K562 (cell line): ENCODE data around the gene PLAC9. TPM values are rescaled to one million over a fixed set of nuclear protein-coding genes. Genes with fewer than 3 reads are reported as not detected.

ENCODE experiments used
- ATAC-seq: fragments of 200-7000 bp; cut with Tn5 transposase; 3 replicates; pipeline ENCODE4 v1.9.1; 2020; ENCODE audit warnings: moderate library complexity
- BruUV-seq: library from RNA; stranded (reverse); fragments of 400-500 nt; replicated peaks from 2 replicates; lab custom pipeline; 2021; lab: Mats Ljungman, UMichigan
- CTCF ChIA-PET: fragments of 300-600 bp; formaldehyde crosslinking; extraction: SDS; loops from one replicate; lab custom pipeline; 2021; ENCODE audit warnings: low intra/inter-chr PET ratio; lab: Yijun Ruan, JAX
- POLR2A ChIA-PET: fragments of 300-600, 350-650 bp; sonication (Branson Sonifier 250); formaldehyde crosslinking; extraction: SDS; loops from one replicate; lab custom pipeline; 2021; ENCODE audit warnings: antibody characterized with exemption, inconsistent platforms; lab: Yijun Ruan, JAX
- DNase-seq, 4 experiments: peaks; one replicate each; pipeline versions ENCODE4 v3.0.0 to v3.0.0-alpha.2; 2011 to 2018; ENCODE audit warnings: low spot score in 3 of 4, mixed read lengths in 3 of 4; ENCODE audit errors: extremely low read depth in 1 of 4
- FAIRE-seq: peaks from 2 replicates; lab custom pipeline; 2011; peaks lifted over from hg19 to GRCh38; lab: Jason Lieb, UNC
- H2AFZ ChIP-seq: 2 replicates; pipeline ENCODE4 v1.6.0; 2011; ENCODE audit warnings: low read depth, low read length, control low read depth, inconsistent platforms
- H3K27ac ChIP-seq: fragments of 200-600 bp; 3 replicates; pipeline ENCODE4 v1.8.0; 2011; ENCODE audit warnings: low read depth, mild to moderate bottlenecking, control low read depth, inconsistent platforms, low read length, moderate library complexity, mixed read lengths; ENCODE audit errors: extremely low read depth
- H3K27me3 ChIP-seq, 2 experiments: fragments of 300-600 bp in 1 of 2; 2 replicates in 1 of 2; 3 replicates in 1 of 2; pipeline versions ENCODE4 v1.6.0 to v1.8.0; 2011; ENCODE audit warnings: inconsistent platforms in 2 of 2, low read length in 2 of 2, mild to moderate bottlenecking in 1 of 2, mixed read lengths in 1 of 2, moderate library complexity in 1 of 2; ENCODE audit not compliant: control insufficient read depth in 2 of 2, insufficient read depth in 2 of 2
- H3K36me3 ChIP-seq: fragments of 300-600 bp; 3 replicates; pipeline ENCODE4 v1.8.0; 2011; ENCODE audit warnings: mild to moderate bottlenecking, low read length, inconsistent platforms; ENCODE audit not compliant: control insufficient read depth, insufficient read depth
- H3K4me1 ChIP-seq, 2 experiments: fragments of 200-600 bp in 1 of 2; replicated peaks in 1 of 2; 2 replicates in 1 of 2; 3 replicates in 1 of 2; pipeline versions ENCODE4 v1.5.1 to v1.8.0; 2011; ENCODE audit warnings: inconsistent platforms in 2 of 2, low read length in 2 of 2, mild to moderate bottlenecking in 1 of 2, mixed read lengths in 1 of 2, moderate library complexity in 1 of 2; ENCODE audit not compliant: control insufficient read depth in 2 of 2, insufficient read depth in 2 of 2
- H3K4me2 ChIP-seq: 2 replicates; pipeline ENCODE4 v1.6.1; 2011; ENCODE audit warnings: low read length, control low read depth, inconsistent platforms, mixed read lengths; ENCODE audit not compliant: insufficient read depth
- H3K4me3 ChIP-seq: fragments of 200-600 bp; sonication (generic), shearing (Covaris generic); 2 replicates; pipeline ENCODE4 v1.5.1; 2016; ENCODE audit warnings: control low read depth, inconsistent platforms
- H3K79me2 ChIP-seq: fragments of 200-600 bp; 3 replicates; pipeline ENCODE4 v1.8.0; 2011; ENCODE audit warnings: low read length, inconsistent platforms; ENCODE audit not compliant: control insufficient read depth, insufficient read depth
- H3K9ac ChIP-seq, 2 experiments: 2 replicates each; pipeline versions ENCODE4 v1.6.0 to v1.6.1; 2011; ENCODE audit warnings: low read depth in 2 of 2, low read length in 2 of 2, control low read depth in 1 of 2, inconsistent platforms in 1 of 2, mild to moderate bottlenecking in 1 of 2, mixed read lengths in 1 of 2; ENCODE audit not compliant: insufficient read depth in 1 of 2
- H3K9me1 ChIP-seq: one replicate; pipeline ENCODE4 v1.6.0; 2011; ENCODE audit warnings: inconsistent platforms, mild to moderate bottlenecking, low read length, moderate library complexity; ENCODE audit not compliant: control insufficient read depth, insufficient read depth
- H3K9me3 ChIP-seq: replicated peaks from 2 replicates; pipeline ENCODE4 v1.5.1; 2011; ENCODE audit warnings: low read depth, low read length, inconsistent platforms; ENCODE audit not compliant: control insufficient read depth, insufficient read depth
- H4K20me1 ChIP-seq: replicated peaks from 2 replicates; pipeline ENCODE4 v1.6.1; 2011; ENCODE audit warnings: low read length, inconsistent platforms, mixed read lengths; ENCODE audit not compliant: control insufficient read depth, insufficient read depth
- POLR2B ChIP-seq: fragments of 450-650 bp; IDR thresholded peaks from 2 replicates; pipeline ENCODE4 v1.6.1; 2018; ENCODE audit warnings: low read depth; ENCODE audit not compliant: partially characterized antibody
- TAF1 ChIP-seq: IDR thresholded peaks from 2 replicates; pipeline ENCODE4 v1.6.1; 2011; ENCODE audit warnings: mild to moderate bottlenecking, low read length, moderate library complexity; ENCODE audit not compliant: insufficient read depth, control insufficient read depth, severe bottlenecking; ENCODE audit errors: extremely low read depth
- ZNF140 ChIP-seq: fragments of 250-450 bp; sonication (Bioruptor Pico); IDR thresholded peaks from 2 replicates; pipeline ENCODE4 v1.8.0; 2021; ENCODE audit warnings: moderate library complexity, mild to moderate bottlenecking, inconsistent platforms
- ZNF57 ChIP-seq: fragments of 450-650 bp; formaldehyde crosslinking; IDR thresholded peaks from 2 replicates; pipeline ENCODE4 v1.4.0; 2020; ENCODE audit warnings: mild to moderate bottlenecking, moderate library complexity
- ZSCAN32 ChIP-seq: fragments of 450-650 bp; formaldehyde crosslinking; IDR thresholded peaks from 2 replicates; pipeline ENCODE4 v1.4.0; 2020; ENCODE audit warnings: mild to moderate bottlenecking, moderate library complexity
- WGBS: fragments of 100-300 bp; shearing (Covaris generic); methylation state at CpG from one replicate; pipeline ENCODE4 v1.1.6; 2016; ENCODE audit warnings: low coverage, mixed read lengths; ENCODE audit not compliant: insufficient coverage; ENCODE audit errors: missing lambda C conversion rate; 5-methylcytosine and 5-hydroxymethylcytosine counted together
- in situ Hi-C: fragments of 300-500 bp; cut with MboI; formaldehyde crosslinking; loops from 4 replicates; pipeline ENCODE4 v1.15.0; 2018; ENCODE audit warnings: inconsistent platforms, mixed read lengths
- intact Hi-C: fragments of 100-400 bp; cut with micrococcal nuclease; formaldehyde crosslinking; loops from 2 replicates; pipeline ENCODE4 v1.14.2; 2022
- polyA plus RNA-seq, 8 experiments: library from polyadenylated mRNA; depleted of rRNA in 4 of 8; stranded (reverse) in 5 of 8; unstranded in 3 of 8; fragments of >200 nt; fragmentation: Nextera tagmentation in 2 of 8; fragmentation: Illumina TruSeq in 1 of 8; extraction: Ambion mirVana in 2 of 8; extraction: Trizol in 1 of 8; gene quantifications; 2 replicates each; pipeline versions ENCODE4 v1.2.1 to v1.2.3, GENCODE V29; 2011 to 2014; ENCODE audit warnings: inconsistent platforms in 1 of 8, missing spikeins in 1 of 8
- total RNA-seq, 7 experiments: library from RNA; depleted of rRNA in 6 of 7; stranded (reverse); fragments of >200 nt in 6 of 7; fragmentation: Illumina TruSeq in 2 of 7; extraction: Trizol in 2 of 7; gene quantifications; 2 replicates each; pipeline versions ENCODE4 v1.2.1 to v1.2.3, GENCODE V29; 2011 to 2021; ENCODE audit warnings: low replicate concordance in 1 of 7
- TF ChIP-seq, protein P1 (sequence below): fragments of 450-650 bp; formaldehyde crosslinking; conservative IDR thresholded peaks from 2 replicates; pipeline ENCODE4 v1.4.0; 2022; ENCODE audit warnings: mild to moderate bottlenecking, missing genetic modification characterization
- TF ChIP-seq, protein P2 (sequence below): fragments of 250-450 bp; sonication (Bioruptor Pico); IDR thresholded peaks from 2 replicates; pipeline ENCODE4 v1.8.0; 2021; ENCODE audit warnings: moderate library complexity, mild to moderate bottlenecking, inconsistent platforms

PLAC9 gene
- total and polyA plus RNA-seq, 9 of the 15 experiments (the other 6 are each of a cell fraction or from before 2014, with no cell fraction given): not detected

GRCh38 chr10:80171248-80171660 is 38.7 kb downstream of the PLAC9 start:
- intact Hi-C loops (no loop called here), in situ Hi-C loops (no loop called here)
- no peaks in the 10 kb centered on the region for H3K27me3 ChIP-seq
- 87% methylated on average over 7 of the region's 7 CpGs for WGBS
- peaks cover 3% of the 10 kb centered on the region; the same call in 1 of the 2 replicates for H4K20me1 ChIP-seq
- no TSS peak for BruUV-seq
- DNase-seq: no peak
- no peaks in the 10 kb centered on the region for H3K9me3 ChIP-seq
- TF ChIP-seq, protein P1, sequence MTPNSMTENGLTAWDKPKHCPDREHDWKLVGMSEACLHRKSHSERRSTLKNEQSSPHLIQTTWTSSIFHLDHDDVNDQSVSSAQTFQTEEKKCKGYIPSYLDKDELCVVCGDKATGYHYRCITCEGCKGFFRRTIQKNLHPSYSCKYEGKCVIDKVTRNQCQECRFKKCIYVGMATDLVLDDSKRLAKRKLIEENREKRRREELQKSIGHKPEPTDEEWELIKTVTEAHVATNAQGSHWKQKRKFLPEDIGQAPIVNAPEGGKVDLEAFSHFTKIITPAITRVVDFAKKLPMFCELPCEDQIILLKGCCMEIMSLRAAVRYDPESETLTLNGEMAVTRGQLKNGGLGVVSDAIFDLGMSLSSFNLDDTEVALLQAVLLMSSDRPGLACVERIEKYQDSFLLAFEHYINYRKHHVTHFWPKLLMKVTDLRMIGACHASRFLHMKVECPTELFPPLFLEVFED (CRISPR knock-in tag): no peak
- TF ChIP-seq ZSCAN32 (CRISPR knock-in tag) (no peak), ZNF140 (CRISPR knock-in tag) (no peak), TAF1 (no peak), ZNF57 (CRISPR knock-in tag) (no peak), POLR2B (no peak)
- TF ChIP-seq, protein P2, sequence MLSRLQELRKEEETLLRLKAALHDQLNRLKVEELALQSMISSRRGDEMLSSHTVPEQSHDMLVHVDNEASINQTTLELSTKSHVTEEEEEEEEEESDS (CRISPR knock-in tag): no peak
- peaks cover 8% of the 10 kb centered on the region for H3K9me1 ChIP-seq
- H3K27ac ChIP-seq: no peak overlapping the region
- FAIRE-seq: peak; percentile 26
- no peak overlapping the region for H3K4me2 ChIP-seq
- no peak overlapping the region for H3K4me3 ChIP-seq
- H2AFZ ChIP-seq: no peak overlapping the region
- peaks cover 68% of the 10 kb centered on the region for H3K36me3 ChIP-seq
- peaks cover 13% of the 10 kb centered on the region; the same call in 1 of the 3 replicates for H3K79me2 ChIP-seq
- H3K9ac ChIP-seq: 0 out of 4 replicates have a peak overlapping the region, but pooled peaks of 1 of the 2 experiments have one; percentile 15
- ChIA-PET CTCF (no interaction called here), POLR2A (interaction anchor here (0.6 to 2.0 kb wide), 3 partner anchors 11 to 32 kb away, joined by 3 to 5 read pairs (median 3); no protein-coding TSS in a partner anchor)
- peaks cover 0 to 9% of the 10 kb centered on the region in 2 experiments; a peak in 1 of 5 replicates for H3K4me1 ChIP-seq
- ATAC-seq: no peak; the same call in 2 of the 3 replicates
